SKM-1 treated with dmso at 0.1 percent for 144 hours (cell line): ENCODE measurements around the gene LIN28A.

Experiments used
- DNase-seq: peaks from one replicate; lab custom pipeline; 2025; ENCODE audit not compliant: unreplicated experiment; lab: John Stamatoyannopoulos, UW

The LIN28A gene

GRCh38 chr1:26478159-26478558 lies 67.5 kb downstream of the LIN28A start:
- no peak for DNase-seq

GRCh38 chr1:26478988-26479387 lies 68.4 kb downstream of the LIN28A start:
- no peak for DNase-seq
